Activated CD4-positive, alpha-beta T cell treated with anti-CD3 and anti-CD28 coated beads, Interleukin-2, amount 10 ng/mL, durations not matched to agents 24 days and 14 days (primary cell): ENCODE measurements around the gene TNNC1. TPM values are rescaled to one million over a fixed set of nuclear protein-coding genes. Genes with fewer than 3 reads are reported as not detected.

Experiments used
- DNase-seq: peaks from one replicate; pipeline ENCODE4 v3.0.0; 2022
- H3K27ac Mint-ChIP-seq: one replicate; pipeline ENCODE4 v1.8.0; 2022; ENCODE audit warnings: mild to moderate bottlenecking, mixed read lengths
- H3K27me3 Mint-ChIP-seq: one replicate; pipeline ENCODE4 v1.8.0; 2022; ENCODE audit warnings: mixed read lengths
- H3K36me3 Mint-ChIP-seq: one replicate; pipeline ENCODE4 v1.8.0; 2022; ENCODE audit warnings: low read depth, mild to moderate bottlenecking, mixed read lengths
- H3K4me1 Mint-ChIP-seq: one replicate; pipeline ENCODE4 v1.8.0; 2021; ENCODE audit warnings: mixed read lengths
- H3K4me3 Mint-ChIP-seq: one replicate; pipeline ENCODE4 v1.8.0; 2022; ENCODE audit warnings: mild to moderate bottlenecking, moderate library complexity, mixed read lengths
- H3K9me3 Mint-ChIP-seq: one replicate; pipeline ENCODE4 v1.8.0; 2021; ENCODE audit warnings: mixed read lengths
- intact Hi-C: fragments of 100-400 bp; cut with micrococcal nuclease; formaldehyde crosslinking; loops from one replicate; pipeline ENCODE4 v1.15.1; 2023
- total RNA-seq: library from RNA; stranded (reverse); gene quantifications from 2 replicates; pipeline ENCODE4 v1.2.3, GENCODE V29; 2022

The TNNC1 gene
- total RNA-seq, 1 donor from 2014 or later, result 1.2 TPM

DNA sequence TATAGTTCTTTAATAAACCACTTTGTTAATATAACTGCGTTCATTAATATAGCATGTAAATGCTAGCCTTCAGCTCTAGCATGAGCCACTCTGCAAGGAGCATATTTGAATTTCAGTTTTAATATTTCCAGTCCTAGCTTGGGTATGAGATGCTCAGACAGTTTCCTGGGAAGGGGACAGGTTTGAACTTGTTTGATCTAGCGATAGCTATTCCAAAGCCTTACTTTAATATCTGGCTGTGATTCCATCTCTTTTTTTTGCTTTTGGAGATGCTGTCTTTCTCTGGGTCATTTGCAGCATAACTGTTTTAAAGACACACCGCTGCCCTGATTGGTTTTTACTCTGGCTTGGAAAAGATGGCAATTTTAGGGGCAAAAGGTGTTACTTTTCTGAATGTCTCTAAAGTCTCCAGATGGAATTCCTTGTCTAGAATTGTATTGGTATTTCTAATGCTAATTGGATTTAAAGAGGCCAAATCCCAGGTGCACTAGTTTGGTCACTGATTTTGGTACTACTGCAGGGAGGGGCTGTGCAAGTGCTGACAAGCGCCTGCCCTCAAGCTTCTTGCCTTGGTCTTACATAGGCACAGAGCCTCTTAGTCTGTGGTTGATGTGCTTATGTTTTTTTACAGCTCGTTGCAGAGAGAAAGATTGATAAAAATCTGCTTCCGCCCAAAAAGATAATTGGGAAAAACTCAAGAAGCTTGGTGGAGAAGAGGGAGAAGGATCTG is 4.4 kb upstream of the TNNC1 start:
- Mint-ChIP-seq H3K27me3 (no peaks in the 10 kb centered on the region), H3K9me3 (no peaks in the 10 kb centered on the region), H3K36me3 (peaks cover 40% of the 10 kb centered on the region), H3K4me3 (peak overlapping the region; percentile 35), H3K4me1 (peaks cover 31% of the 10 kb centered on the region), H3K27ac (no peak overlapping the region)
- intact Hi-C loops, result loop anchor here (10.0 kb wide), 2 partner anchors 227 to 233 kb away; partner anchors contain the start of genes GNL3, PBRM1 and TLR9
- DNase-seq, result no peak

DNA sequence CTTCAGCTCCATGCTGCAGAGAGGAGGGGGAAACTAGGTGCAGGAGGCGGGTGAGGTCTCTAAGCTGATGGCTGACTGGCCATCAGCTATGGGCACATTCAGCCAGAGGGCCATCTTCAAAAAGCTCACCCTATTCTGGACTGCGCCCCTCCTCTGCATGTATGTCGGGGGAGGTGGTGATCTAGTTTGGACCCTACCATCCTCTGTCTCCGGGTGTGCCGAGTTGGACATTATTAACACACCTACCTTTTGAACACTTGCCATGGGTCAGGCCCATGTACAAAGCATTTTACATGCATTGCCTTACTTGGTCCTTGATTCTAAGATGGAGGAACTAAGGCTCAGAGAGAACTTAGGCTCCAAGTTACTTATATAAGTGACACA is 3.0 kb upstream of the TNNC1 start:
- peaks cover 28% of the 10 kb centered on the region for H3K4me1 Mint-ChIP-seq
- no peaks in the 10 kb centered on the region for H3K9me3 Mint-ChIP-seq
- intact Hi-C loops, result loop anchor here (2.0 to 10.0 kb wide), 3 partner anchors 80 to 232 kb away; partner anchors contain the start of genes GNL3, PBRM1, TLR9 and UQCC5
- H3K4me3 Mint-ChIP-seq, result peak overlapping the region; percentile 99
- peaks cover 31% of the 10 kb centered on the region for H3K36me3 Mint-ChIP-seq
- H3K27me3 Mint-ChIP-seq, result no peaks in the 10 kb centered on the region
- H3K27ac Mint-ChIP-seq, result peak overlapping the region; percentile 89
- DNase-seq, result no peak

DNA sequence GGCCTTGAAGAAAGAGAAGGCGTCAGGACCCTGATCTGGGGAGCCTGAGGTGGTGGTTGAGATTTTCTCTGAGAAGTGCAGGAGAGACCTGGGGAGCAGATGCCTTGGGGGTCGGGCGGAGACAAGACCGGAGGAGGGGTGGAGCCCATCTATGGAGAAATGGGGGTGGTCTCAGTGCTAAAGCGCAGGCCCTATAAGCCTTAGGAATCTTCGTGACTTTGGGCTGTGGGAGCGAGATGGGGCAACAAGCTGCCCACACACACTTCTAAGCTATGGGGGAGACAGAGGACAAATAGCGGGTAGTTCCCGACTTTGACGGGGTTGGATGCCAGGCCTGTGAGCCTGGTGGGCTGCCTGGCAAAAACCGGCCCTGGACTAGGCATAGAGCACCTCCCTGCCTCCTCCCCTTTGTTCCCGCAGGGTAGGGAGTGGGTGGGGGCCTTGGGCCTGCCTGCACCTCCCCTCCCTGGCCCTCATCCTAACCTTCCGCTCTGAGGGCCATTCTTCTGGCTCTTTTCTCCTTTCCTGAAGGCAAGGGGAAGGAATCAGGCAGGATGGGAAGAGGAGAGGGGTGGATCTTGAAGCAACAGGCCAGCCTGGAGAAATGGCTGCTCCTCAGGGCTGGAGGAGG is 2.4 kb upstream of the TNNC1 start:
- intact Hi-C loops, result loop anchor here (2.0 to 10.0 kb wide), 3 partner anchors 81 to 231 kb away; partner anchors contain the start of genes GNL3, PBRM1, TLR9 and UQCC5
- DNase-seq, result peak; percentile 66
- Mint-ChIP-seq H3K4me3 (peak overlapping the region; percentile 99), H3K27ac (peak overlapping the region; percentile 89), H3K36me3 (peaks cover 30% of the 10 kb centered on the region), H3K27me3 (no peaks in the 10 kb centered on the region), H3K4me1 (peaks cover 28% of the 10 kb centered on the region), H3K9me3 (no peaks in the 10 kb centered on the region)

DNA sequence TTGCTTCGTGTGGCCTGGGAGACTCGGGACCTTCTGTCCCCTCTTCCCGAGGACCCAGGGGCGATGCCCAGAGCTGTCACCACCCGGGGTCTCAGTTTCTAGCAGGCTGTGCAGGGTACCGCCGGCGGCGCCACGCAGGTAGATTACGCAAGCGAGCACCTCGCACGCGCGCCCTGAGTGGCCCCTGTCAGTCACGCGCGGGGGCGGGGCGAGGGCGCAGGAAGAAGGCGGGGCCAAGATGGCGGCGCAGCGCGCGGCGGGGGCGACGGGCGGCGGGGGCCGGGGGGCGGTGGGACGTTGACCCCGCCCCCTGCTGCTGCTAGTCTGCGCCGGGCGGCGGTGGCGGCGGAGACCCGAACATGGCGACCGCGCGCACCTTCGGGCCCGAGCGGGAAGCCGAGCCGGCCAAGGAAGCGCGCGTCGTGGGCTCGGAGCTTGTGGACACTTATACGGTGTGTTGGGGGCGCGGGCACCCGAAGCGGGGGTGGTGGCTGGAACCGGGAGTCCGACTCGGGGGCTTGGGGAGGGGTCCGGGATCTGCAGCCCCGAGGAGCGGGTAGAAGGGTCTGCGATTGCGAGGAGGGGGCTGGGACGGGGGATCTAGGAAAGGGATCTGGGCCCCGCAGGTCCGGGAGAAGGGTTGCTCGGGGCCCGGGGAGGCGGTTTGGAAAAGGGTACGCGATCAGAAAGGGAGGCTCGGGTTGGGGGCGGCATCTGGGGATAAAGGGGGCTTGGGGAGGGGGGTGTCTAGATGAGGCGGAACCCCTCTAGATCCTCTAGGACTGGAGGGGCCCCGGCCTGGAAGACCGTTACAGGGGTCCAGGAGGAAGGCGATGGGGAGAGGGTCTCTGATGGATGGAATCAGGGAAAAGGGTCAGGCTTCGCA is 1.7 kb upstream of the TNNC1 start, which contains the start of gene NISCH:
Gene NISCH, plus strand, starts transcription at position 322 of the 886 bp plus-strand sequence. Its CDS starts 38 bp downstream, at position 360.
- Mint-ChIP-seq H3K9me3 (no peaks in the 10 kb centered on the region), H3K27ac (peak within 1 kb of the TSS; percentile 89), H3K27me3 (no peaks in the 10 kb centered on the region), H3K4me3 (peak within 1 kb of the TSS; percentile 99), H3K36me3 (peaks cover 28% of the 10 kb centered on the region), H3K4me1 (peaks cover 28% of the 10 kb centered on the region)
- DNase-seq, result peak; percentile 100
- intact Hi-C loops, result loop anchor here (2.0 to 10.0 kb wide), 3 partner anchors 81 to 231 kb away; partner anchors contain the start of genes GNL3, PBRM1, TLR9 and UQCC5

DNA sequence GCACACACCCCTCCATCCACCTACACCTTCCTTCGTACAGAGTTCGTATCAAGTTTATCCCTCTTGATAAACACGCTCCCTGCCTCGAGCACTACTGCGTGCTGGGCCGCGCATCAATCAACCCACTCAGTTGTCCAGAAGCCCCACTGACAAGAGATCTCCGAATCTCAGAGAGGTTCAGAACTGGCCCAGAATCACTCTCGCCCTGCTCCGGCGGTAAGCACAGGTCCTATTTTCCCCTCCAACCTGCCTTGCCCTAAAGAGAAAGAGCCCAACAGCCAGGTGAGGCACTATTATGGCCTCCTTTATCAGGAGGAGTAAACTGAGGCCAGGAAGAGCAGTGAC is 1.1 kb upstream of the TNNC1 start:
- Mint-ChIP-seq H3K4me1 (peaks cover 28% of the 10 kb centered on the region), H3K36me3 (peaks cover 24% of the 10 kb centered on the region), H3K27me3 (no peaks in the 10 kb centered on the region), H3K4me3 (peak overlapping the region; percentile 99), H3K27ac (peak overlapping the region; percentile 89), H3K9me3 (no peaks in the 10 kb centered on the region)
- intact Hi-C loops, result loop anchor here (10.0 kb wide), 2 partner anchors 230 kb away; partner anchors contain the start of genes GNL3, PBRM1 and TLR9
- no peak for DNase-seq

DNA sequence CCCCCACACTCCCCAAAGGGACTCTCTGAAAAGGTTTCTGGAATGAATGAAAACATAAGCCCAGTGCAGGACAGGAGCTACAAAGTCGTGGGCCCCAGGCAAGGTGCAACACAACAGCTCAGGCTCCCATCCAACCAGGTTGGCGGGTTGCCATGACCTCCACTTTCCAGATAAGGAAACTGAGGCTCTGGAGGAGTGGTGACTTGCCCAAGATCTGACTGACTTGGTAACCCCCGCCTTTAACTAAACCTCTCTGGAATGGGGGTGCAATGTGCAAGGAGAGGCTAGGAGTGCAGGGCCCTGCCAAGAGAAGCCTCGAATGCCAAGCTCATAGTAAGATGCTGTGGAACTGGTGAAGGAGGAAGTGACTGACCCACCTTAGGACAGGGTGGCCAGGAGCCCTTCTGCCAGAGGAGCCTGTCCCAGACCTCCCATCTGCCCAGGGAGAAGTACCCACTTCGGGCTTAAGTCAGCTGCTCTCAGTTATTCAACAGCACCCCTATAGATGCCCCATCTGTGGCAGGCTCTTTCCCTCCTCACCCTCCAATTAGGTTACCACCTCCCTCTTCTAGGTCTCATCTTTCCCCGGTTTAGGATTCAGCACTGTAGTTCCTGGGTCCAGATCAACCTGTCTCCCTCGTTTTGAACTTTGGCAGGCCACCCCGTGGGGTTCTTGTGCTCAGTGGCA is 553 bp upstream of the TNNC1 start:
- H3K27me3 Mint-ChIP-seq, result no peaks in the 10 kb centered on the region
- H3K4me1 Mint-ChIP-seq, result peaks cover 28% of the 10 kb centered on the region
- DNase-seq, result peak; percentile 64
- peak overlapping the region; percentile 89 for H3K27ac Mint-ChIP-seq
- H3K4me3 Mint-ChIP-seq, result peak overlapping the region; percentile 99
- intact Hi-C loops, result loop anchor here (10.0 kb wide), 2 partner anchors 230 kb away; partner anchors contain the start of genes GNL3, PBRM1 and TLR9
- H3K9me3 Mint-ChIP-seq, result no peaks in the 10 kb centered on the region
- H3K36me3 Mint-ChIP-seq, result peaks cover 21% of the 10 kb centered on the region

DNA sequence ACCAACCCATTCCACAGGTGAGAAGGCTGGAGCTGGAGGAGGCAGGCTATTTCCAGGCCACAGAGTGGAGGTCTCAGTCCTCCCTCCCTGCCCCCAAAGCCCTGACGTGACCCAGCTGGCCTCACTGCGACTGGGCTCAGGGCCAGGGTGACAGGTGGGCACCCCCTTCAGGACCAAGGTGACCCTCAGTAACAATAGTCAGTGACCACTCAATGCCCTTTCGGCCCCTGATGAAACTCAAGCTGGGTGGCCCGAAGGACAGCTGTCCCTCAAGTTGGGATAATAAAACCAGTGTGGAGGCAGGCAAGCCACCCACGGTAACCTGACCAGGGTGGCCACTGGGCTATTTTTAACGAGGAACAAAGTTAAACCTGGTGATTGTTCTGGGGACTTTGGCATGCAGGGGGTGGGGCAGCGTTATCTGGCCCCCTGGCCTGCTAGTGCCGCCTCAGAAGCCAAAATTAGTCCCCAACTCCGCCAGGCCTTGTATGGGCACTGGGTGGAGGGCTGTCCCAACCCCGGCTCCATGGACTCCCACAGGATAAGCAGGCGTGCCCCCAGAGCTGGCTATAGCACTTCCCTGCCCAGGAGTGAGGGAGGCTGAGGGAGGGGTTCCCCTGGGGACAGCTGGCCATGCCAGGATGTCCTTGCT is 1.1 kb downstream of the TNNC1 start:
- Mint-ChIP-seq H3K4me3 (no peak overlapping the region), H3K27me3 (no peaks in the 10 kb centered on the region), H3K9me3 (no peaks in the 10 kb centered on the region), H3K27ac (no peak overlapping the region), H3K4me1 (peaks cover 28% of the 10 kb centered on the region), H3K36me3 (peaks cover 9% of the 10 kb centered on the region)
- intact Hi-C loops, result loop anchor here (10.0 kb wide), 2 partner anchors 228 to 232 kb away; partner anchors contain the start of genes GNL3, PBRM1 and TLR9
- DNase-seq, result no peak

DNA sequence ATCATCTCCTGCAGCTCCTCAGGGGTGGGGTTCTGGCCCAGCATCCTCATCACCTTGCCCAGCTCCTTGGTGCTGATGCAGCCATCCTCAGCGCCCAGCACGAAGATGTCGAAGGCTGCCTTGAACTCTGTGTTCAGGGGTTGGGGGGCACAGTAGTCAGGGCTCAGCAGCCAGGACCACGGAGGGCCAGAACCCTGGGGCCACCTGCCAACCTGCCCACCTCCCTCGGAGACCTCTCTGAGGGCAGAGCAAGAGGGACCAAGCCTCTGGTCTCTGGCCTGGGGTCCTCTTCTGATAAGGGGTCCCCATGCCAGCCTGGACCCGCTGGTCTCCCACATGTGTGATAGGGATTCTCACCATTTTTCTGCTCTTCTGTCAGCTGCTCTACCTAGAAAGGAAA is 1.7 kb downstream of the TNNC1 start:
- intact Hi-C loops, result loop anchor here (10.0 kb wide), 2 partner anchors 227 to 233 kb away; partner anchors contain the start of genes GNL3, PBRM1 and TLR9
- Mint-ChIP-seq H3K36me3 (peaks cover 3% of the 10 kb centered on the region), H3K9me3 (no peaks in the 10 kb centered on the region), H3K27ac (no peak overlapping the region), H3K4me1 (peaks cover 24% of the 10 kb centered on the region), H3K4me3 (no peak overlapping the region), H3K27me3 (no peaks in the 10 kb centered on the region)
- DNase-seq, result no peak

DNA sequence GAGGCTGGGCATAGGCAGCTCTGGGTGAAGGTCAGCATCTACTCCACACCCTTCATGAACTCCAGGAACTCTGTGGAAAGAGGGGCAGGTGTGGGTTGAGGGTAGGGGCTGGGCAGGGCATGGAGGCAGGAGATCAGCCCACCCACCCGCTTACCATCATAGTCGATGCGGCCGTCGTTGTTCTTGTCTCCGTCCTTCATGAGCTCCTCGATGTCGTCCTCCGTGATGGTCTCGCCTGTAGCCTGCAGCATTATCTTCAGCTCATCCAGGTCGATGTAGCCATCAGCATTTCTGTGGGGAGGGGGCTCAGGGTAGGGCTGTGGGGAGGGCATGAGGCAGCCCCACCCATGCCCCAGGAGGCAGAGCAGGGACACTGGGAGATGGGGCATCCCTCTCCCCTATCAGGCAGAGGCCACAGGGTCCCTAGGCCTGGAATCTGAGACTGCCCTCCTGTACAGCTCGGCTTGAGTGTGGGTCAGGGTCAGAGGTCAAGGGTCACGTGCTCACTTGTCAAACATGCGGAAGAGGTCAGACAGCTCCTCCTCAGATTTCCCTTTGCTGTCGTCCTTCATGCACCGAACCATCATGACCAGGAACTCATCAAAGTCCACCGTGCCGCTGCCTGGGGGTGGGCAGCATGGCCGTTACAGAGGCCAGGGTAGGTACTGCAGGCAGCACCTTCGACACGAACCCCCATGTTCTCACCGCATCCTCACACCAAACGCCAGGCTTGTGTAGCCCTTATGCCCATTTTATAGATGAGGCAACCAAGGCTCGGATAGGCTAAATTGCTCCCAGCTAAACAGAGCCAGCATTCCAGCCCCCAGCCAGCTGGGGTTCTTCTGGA is 2.4 kb downstream of the TNNC1 start:
- Mint-ChIP-seq H3K27me3 (no peaks in the 10 kb centered on the region), H3K4me3 (no peak overlapping the region), H3K27ac (no peak overlapping the region), H3K4me1 (peaks cover 22% of the 10 kb centered on the region), H3K36me3 (peaks cover 2% of the 10 kb centered on the region), H3K9me3 (no peaks in the 10 kb centered on the region)
- no peak for DNase-seq
- intact Hi-C loops, result loop anchor here (10.0 kb wide), 2 partner anchors 227 to 233 kb away; partner anchors contain the start of genes GNL3, PBRM1 and TLR9

DNA sequence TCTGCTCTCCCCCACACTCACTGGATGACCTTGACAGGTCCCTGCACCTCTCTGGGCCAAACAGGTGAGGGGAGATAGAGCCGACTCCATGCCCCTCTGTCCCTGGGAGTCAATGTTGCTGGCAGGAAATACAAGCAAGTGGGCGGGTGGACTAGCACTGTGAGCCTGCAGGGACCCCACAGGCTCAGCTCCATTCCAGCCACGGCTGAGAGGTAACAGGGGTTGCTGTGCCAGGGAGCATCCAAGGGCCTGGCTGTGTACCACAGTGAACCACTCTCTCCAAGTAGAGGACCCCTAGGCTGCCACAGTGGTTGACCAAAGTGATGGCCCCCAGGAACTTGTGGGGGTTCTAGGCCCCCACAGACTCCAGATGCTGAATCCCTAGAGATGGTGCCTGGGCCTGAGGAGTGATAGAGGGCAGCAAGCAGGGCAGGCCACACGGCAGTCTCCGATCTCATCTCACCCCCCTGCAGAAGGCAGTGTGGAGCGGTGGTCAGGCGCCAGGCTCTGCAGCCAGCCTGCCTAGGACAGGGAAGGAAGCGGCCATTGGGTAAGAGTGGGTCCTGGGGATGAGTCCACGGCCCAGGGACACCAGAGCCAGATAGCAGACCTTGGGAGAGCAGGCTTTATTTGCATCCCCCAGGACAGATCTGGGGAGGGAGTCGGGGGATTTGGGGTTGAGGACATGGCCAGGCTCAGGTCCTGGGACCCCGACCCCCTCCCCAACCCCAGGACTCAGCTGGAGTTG is 3.2 kb downstream of the TNNC1 start:
- Mint-ChIP-seq H3K4me3 (no peak overlapping the region), H3K9me3 (no peaks in the 10 kb centered on the region), H3K27me3 (no peaks in the 10 kb centered on the region), H3K4me1 (peaks cover 17% of the 10 kb centered on the region), H3K36me3 (no peaks in the 10 kb centered on the region), H3K27ac (no peak overlapping the region)
- intact Hi-C loops, result loop anchor here (10.0 kb wide), 2 partner anchors 226 to 234 kb away; partner anchors contain the start of genes GNL3, PBRM1 and TLR9
- DNase-seq, result no peak
